ENCODE measurements around the gene CADM4. TPM values are rescaled to one million over a fixed set of nuclear protein-coding genes. Genes with fewer than 3 reads are reported as not detected.
"Not testable (repeated sequence)": the region's sequence is repeated elsewhere in the genome, so short reads cannot be mapped to it uniquely, and the experiment has no call there.

The CADM4 gene
- total RNA-seq, 1 donor from 2014 or later = 10.5 TPM

DNA sequence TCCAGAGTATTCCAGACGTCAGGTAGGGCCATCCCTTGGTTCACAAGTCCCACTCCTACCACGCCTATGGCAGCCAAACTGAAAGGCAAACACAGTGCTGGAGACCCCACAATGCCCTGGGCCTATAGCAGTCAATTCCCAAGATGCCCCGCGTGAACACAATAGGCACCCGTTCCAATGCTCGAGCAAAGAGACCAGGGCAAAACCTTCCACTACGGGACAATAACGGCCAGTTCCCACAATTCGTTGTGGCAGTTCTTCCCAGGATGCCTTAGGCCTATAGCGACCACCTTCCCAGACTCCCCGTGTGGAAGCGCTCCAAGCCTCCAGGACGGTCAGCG is 20.8 kb downstream of the CADM4 start:
- DNase-seq (no peak), ATAC-seq (peak; percentile 37)
- intact Hi-C loops (cut with micrococcal nuclease) = no loop called here

DNA sequence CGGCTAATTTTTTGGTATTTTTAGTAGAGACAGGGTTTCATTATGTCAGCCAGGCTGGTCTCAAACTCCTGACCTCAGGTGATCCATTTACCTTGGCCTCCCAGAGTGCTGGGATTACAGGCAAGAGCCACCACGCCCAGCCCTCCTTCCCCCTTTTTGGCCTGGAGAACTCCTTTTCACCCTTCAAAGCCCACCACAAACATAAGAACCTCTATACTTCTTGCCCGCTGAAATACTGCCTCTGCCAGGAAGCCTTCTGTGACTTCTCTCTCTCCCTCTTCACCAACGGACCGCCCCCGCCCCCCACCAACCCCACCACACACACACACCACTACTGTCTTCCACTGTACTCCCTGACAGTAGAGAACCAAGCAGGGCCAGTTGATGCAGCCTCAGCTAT is 22.7 kb downstream of the CADM4 start:
- intact Hi-C loops (cut with micrococcal nuclease) = no loop called here
- ATAC-seq = no peak
- DNase-seq = no peak

DNA sequence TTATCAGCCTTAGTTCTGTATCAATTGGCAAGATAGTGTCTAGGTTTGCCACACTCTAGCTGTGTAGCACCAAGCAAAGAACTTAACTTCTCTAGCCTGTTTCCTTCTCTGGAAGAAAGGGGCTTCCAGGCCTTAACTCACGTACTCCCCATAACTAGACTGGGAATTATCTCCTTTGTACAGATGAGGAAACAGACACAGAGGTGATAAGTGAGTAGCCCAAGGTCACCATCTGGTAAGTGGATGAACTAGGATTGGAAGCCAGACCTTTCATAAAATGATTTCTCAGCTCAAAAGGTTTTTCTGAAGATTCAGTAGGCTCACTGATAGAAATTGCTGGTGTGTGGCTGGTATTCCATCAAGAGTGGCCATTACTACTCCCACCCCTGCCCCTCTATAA is 23.3 kb downstream of the CADM4 start:
- ATAC-seq = no peak
- DNase-seq = no peak
- intact Hi-C loops (cut with micrococcal nuclease) = no loop called here

DNA sequence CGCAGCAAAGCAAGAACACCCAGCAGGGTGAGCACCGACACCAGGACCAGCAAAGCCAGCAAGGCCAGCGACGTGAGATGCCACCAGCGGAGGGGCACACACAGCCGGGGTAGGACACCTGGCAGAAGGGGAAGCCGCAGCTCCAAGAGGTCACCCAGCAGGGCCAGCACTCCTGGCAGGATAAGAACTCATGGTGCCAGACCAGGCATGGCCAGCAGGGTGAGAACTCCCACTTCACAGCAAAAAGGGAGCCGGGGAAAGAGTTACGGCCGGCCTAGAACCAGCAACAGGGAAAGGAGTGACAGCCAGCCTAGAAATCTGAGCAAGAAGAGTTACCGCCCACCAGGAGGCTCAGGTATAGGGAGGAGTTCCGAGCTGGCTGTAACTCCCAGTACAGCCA is 27.3 kb downstream of the CADM4 start:
- intact Hi-C loops (cut with micrococcal nuclease) = no loop called here
- ATAC-seq = no peak
- no peak for DNase-seq

DNA sequence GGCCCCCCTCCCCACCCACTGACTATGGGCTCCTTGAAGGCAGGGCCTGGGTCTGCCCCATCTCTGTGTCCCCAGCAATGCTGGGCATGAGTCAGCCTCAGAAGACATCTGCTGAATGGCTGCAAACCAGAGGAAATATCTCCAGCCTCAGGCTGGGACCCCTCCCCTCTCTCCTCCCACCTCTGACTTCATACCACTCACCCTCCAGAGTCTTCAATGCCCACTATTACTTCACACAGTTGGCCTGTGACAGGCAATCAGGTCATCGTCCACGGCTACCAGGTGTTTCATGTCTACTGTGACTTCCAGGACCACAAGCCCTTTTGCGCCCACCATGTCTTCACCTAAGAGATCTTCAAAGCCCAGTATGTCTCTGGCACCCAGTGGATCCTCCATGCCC is 27.9 kb downstream of the CADM4 start, which contains the start of gene SRRM5:
Gene SRRM5 (plus strand): TSS at position 301 of the 400 bp plus-strand sequence. CDS start 34 bp downstream, at position 335.
- intact Hi-C loops (cut with micrococcal nuclease) = no loop called here
- no peak for ATAC-seq

DNA sequence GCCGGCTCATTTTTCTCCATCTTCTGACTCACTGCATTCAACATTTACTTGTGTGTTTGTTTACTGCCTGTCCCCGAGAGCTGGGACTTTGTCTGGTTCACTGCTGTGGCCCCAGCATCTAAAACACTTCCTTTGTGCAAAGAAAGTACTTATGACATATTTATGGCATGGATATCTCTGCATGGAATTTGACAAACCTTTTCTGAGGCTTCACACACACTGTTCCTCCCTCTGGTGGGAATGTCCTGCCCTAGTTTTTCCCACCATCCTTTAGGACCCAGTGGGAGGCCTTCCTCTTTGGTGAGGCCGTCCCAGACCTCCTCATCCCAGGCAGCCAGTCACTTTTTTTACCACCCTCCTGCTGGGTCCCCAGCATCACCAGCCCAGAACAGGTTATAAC is 29.2 kb downstream of the CADM4 start:
- ATAC-seq = no peak
- no peak for DNase-seq

More for the DNA sequence above, 27.9 kb downstream of the CADM4 start, which contains the start of gene SRRM5:
- DNase-seq = no peak

DNA sequence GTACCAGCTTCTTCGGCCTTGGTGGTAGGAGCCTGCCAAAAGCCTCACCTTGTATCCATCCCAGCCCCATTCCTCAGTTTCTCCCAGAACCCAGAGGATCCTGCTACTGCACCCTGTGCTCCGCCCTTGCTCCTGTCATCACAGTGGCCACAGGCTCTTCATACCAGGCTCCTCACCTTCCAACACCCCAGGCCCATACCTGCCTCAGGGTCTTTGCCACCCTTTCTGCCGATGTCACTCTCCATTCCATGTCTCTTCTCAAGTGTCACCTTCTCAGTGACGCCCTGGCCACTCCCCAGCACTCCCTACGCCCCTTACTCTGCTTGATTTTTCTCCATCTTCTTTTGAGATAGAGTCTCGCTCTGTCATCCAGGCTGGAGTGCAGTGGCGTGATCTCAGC is 29.8 kb downstream of the CADM4 start:
- intact Hi-C loops (cut with micrococcal nuclease) = no loop called here
- ATAC-seq (no peak), DNase-seq (no peak)

More for the DNA sequence above, 29.2 kb downstream of the CADM4 start:
- intact Hi-C loops (cut with micrococcal nuclease) = no loop called here

DNA sequence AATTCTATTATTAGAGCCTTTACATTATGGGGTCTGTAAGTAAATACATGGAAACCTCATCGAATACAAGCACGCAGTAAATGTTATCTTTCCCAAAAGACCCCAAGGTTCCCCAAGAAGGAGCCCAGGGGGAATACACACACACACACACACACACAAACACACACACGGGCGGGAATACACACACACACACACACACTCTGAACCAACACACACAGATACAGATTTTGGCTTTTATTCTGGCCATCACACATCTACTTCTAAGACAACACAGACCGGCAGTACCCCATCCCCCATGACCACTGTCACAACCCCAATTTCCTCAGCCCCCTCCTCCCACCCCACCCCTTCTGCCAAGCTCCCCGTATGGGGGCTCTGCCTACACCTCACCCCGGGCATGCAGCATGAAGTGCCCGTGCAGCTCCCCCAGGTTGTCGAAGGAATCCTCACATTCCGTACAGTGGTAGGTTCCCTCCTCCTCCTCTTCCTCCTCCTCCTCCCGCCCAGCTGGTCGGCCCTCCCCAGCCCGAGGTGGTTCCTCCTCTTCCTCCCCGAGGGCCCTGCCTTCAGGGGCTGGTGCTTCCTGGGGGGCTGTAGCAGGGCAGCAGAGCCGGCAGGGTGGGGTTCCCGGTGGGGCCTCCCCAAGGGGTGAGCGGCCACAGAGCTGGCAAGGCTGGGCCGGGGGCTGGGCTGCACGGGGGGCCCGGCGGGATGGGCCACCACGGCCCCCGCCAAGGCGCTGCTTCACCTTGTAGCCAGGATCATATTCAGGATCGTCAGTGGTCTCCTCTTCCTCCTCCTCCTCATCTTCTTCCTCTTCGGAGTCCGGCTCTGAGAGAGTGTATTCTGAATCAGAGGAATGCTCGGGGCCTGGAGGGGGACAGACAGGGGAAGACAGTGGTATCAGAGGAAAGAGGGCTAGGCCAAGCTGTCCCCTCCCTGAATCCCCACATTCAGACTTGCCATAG is 32.1 kb downstream of the CADM4 start:
- no peak for ATAC-seq
- intact Hi-C loops (cut with micrococcal nuclease) = no loop called here
- DNase-seq = no peak

DNA sequence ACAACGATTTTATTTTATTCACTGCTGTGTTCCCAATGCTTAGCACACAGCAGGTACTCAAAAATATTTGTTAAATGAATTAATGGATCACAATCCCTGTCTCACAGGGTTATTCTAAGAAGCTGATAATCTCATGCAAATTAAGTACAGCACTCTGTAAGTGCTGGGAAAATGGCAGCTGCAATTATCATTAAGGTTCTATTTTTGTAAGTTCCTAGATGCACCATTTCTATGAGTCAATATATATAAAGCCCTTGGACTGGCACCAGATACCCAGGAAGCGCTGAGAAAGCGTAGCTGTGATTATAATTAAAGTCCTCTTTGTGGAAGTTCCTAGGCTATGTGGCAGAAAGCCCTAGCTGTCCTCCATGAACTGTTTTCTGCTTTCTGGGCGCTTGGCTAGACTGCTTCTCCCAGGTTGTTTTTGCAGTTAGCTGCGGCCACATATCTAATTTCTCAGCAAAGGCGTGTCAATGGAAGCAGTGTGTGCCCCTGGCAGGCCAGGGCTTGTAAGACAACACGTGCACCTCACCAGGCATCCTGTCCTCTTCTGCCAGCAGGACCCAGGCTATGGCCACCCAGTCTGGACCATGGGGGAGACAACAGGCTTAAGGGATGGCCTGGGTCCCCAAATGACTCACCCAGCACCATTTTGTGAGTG is 33.0 kb downstream of the CADM4 start:
- ATAC-seq = no peak
- intact Hi-C loops (cut with micrococcal nuclease) = no loop called here

DNA sequence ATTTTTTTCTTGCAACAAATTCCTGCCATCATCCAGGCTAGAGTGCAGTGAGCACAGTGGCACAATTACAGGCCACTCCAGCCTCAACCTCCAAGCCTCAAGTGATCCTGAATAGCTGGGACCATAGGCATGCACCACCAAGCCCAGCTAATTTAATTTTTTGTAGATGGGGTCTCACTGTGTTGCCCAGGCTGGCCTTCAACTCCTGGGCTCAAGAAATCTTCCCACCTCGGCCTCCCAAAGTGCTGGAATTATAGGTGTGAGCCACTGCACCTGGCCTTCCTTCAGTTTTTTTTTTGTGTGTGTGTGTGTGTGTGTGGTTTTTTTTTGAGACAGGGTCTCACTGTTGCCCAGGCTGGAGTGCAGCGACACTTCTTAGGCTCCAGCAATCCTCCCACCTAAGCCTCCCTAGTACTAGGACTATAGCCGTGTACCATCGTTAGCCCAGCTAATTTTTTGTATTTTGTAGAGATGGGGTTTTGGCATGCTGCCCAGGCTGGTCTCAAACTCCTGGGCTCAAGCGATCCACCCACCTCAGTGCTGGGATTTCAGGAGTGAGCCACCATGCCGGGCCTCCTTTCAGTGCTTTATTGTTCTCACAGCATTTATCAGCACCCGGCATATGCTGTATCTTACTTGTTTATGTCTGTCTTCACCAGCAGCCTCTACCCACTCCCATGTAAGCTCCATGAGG is 33.6 kb downstream of the CADM4 start:
- ATAC-seq = no peak

More for the DNA sequence above, 33.0 kb downstream of the CADM4 start:
- no peak for DNase-seq

DNA sequence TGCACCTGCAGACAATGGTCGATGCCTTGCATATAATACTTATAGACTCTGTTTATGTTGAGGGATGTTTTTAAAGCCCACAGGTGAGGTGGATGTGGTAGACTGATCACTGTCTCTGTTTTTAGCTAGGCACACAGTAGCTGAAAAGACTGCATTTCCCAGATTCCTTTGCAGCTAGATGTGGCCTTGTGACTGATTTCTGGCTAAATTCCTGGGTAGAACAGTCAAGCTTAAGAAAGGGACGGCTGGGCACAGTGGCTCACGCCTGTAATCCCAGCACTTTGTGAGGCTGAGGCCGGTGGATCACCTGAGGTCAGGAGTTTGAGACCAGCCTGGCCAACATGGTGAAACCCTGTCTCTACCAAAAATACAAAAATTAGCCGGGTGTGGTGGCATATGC is 39.3 kb downstream of the CADM4 start:
- intact Hi-C loops (cut with micrococcal nuclease); DNase-seq; ATAC-seq: not testable (repeated sequence)

More for the DNA sequence above, 33.6 kb downstream of the CADM4 start:
- intact Hi-C loops (cut with micrococcal nuclease) = no loop called here
- no peak for DNase-seq

DNA sequence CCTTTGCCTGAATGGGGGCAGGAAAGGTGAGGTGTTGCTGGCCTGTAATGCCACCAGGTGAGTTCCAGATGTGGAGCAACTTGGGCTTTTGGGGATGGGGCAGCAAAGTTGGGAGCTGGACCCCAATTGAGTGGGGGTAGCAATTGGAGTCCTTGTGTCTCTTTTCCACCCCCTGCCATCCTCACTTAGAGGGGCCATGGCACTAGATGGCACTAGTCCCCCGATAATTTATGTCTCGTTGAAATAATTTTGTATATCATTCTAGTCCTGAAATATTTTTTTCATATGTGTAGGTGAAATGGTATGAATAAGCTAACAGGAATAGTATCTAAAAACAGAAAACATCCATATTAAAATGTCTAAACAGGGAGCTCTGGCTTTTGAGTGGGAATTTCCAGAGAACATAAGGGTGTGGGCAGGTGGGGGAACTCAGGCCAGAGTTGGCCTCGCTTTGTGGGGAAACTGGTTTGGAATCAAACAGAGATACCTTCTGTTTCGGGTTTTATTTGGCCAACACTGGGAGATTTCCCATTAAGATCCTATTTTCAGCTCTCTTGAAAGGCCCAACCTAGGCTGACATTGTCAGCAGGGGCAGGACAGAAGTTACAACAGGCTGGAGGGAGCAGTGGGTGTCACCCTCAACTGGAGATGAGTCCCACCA is 39.9 kb downstream of the CADM4 start:
- DNase-seq (no peak), ATAC-seq (no peak)
- intact Hi-C loops (cut with micrococcal nuclease) = no loop called here

DNA sequence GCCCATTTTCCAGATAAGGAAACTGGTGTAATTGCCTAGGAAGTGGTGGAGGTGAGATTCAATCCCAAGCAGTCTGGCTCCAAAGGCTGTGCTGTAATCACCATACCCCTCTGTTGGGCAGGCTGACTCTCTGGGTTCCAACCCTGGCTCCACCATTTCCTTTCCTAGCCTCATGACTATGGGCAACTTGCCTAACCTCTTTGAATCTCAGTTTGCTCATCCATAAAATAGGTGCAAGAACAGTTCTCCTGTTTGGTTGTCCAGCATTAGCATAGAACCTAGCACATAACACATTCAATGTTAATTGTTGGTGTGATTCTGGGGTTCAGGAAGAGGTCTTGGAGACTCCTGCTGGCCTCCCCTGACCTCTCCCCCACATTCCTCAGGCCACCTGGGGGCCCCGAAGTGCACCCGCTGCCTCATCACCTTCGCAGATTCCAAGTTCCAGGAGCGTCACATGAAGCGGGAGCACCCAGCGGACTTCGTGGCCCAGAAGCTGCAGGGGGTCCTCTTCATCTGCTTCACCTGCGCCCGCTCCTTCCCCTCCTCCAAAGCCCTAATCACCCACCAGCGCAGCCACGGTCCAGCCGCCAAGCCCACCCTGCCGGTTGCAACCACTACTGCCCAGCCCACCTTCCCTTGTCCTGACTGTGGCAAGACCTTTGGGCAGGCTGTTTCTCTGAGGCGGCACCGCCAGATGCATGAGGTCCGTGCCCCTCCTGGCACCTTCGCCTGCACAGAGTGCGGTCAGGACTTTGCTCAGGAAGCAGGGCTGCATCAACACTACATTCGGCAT is 41.0 kb downstream of the CADM4 start:
- no peak for ATAC-seq
- intact Hi-C loops (cut with micrococcal nuclease) = no loop called here

DNA sequence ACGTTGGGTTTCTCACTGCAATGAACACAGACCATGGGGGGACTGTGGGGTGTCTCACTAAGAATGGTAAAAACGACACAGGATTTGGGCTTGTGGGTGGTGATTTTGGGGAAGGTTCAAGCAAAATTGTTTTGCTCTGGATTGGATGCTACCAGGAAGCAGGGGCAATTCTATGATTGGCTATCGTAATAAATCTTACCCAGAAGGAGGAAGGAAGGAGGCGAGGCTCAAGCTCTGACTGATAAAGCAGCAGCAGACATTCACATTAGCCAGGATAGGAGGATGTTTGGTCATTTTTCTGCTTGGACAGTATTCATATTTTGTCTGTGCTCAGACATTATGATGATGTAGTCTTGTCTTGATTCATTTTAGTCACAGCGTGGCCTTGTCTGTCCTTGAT is 41.8 kb downstream of the CADM4 start:
- intact Hi-C loops (cut with micrococcal nuclease) = no loop called here
- no peak for DNase-seq
- no peak for ATAC-seq

More for the DNA sequence above, 41.0 kb downstream of the CADM4 start:
- DNase-seq = no peak

DNA sequence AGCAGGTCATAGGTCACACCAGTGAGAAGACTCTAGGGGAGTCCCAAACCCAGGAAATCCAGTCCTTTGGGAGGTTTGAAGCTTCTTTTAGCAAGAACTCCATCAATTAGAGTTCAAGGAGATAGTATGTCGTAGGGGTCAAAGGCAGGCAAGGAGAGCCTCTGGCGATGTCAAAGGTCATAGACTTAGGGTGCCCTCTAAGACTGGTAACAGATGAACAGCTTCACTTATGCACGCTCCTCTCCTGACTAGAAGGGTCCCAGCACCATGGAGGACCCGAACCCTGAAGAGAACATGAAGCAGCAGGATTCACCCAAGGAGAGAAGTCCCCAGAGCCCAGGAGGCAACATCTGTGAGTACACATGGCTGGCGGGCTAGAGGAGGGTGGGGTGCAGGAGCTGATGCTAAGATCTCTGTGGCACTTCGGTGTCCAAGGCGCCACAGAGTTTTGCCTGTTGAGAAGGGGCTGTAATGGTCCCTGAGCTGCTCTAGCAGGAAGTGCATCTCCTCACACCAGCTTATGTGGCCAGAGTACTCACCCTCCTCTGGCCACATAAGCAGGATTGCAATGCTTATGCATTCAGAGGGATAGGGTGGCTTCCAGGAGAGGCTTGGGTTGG is 42.7 kb downstream of the CADM4 start:
- ATAC-seq (no peak), DNase-seq (no peak)
- intact Hi-C loops (cut with micrococcal nuclease) = no loop called here

DNA sequence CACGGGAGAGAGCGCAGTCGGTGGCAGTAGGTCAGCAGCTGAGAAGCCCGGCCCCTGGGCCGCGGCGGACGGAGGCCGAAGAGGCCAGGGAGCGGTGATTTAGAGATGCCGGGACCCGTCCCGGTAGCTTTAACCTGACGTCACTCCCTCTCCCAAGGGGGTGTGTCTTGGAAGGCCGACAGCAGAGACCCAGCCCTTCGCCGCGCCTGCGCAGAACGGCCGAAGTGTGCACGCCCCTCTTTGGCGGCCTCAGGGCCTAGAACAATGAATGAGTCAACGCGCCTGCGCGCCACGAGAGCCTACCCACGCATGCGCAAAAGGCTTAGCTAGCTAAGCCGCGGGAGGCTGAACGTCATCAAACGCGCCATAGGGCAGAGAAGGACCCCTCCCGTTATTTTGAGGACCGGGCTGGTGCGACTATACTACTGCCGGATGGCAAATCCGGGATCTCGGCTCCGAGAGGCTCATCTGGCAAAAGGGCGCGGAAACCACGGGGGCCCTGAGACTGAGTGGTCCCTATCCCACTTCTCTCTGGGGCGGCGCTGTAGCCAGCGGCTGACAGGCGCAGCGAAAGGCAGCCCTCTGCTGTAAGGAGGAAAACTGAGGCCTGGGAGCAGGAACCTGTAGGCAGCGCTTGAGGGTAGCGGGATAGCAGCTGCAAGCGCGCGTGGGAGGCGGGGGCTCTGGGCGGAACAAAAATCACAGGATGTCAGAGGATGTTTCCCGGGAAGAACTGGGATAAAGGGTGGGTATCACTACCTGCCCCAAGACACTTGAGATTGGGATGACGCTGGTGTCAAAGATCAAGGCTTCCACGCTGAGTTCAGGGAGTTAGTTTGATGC is 43.4 kb downstream of the CADM4 start, which contains the start of the genes IRGQ and ZNF576:
Gene IRGQ (minus strand): TSS at position 136 of the 843 bp plus-strand sequence. CDS start 796 bp downstream, outside the sequence.
Gene ZNF576 (plus strand): TSS at position 597 of the 843 bp plus-strand sequence. CDS start 514 bp downstream, outside the sequence.
- peak; percentile 95 for ATAC-seq
- peak; percentile 100 for DNase-seq
- intact Hi-C loops (cut with micrococcal nuclease) = no loop called here

DNA sequence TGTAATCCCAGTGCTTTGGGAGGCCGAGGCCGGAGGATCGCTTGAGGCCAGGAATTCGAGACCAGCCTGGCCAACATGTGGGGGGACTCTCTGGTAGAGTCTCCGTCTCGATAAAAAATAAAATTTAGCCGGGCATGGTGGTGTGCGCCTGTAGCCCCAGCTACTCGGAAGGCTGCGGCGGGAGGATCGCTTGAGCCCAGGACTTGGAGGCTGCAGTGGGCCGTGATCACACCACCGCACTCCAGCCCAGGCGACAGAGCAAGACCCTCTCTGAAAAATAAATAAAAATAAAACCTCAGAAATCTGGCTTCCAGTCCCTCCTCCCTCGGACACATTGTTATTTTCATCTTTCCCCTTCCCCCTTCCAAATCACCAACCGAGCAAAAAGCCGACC is 44.0 kb downstream of the CADM4 start:
- intact Hi-C loops (cut with micrococcal nuclease) = no loop called here
- no peak for DNase-seq

More for the DNA sequence above, 44.0 kb downstream of the CADM4 start:
- peak; percentile 20 for ATAC-seq
